ENCODE measurements around the gene CAPN8.

- TF ChIP-seq POLR2A (IDR thresholded peaks at IDR 0.05; ENCODE audit: low read depth, low read length) (no peak), POLR2AphosphoS5 (IDR thresholded peaks at IDR 0.05; ENCODE audit: low read depth, low read length) (no peak), TAF1 (IDR thresholded peaks at IDR 0.05; ENCODE audit: low read depth, low read length) (no peak), POU2F2 (IDR thresholded peaks at IDR 0.05; ENCODE audit: low read depth, low read length) (no peak)
Observed at GRCh38 chr1:223635236-223635635, 30.3 kb downstream of the CAPN8 start.
